DMS153 treated with DMSO at 0.1 percent for 48 hours (cell line): ENCODE data around the gene CCR7.
"Not testable (repeated sequence)": the region's sequence is repeated elsewhere in the genome, so short reads cannot be mapped to it uniquely, and the experiment has no call there.

Experiments used
- DNase-seq: peaks from one replicate; lab custom pipeline; 2025; ENCODE audit not compliant: unreplicated experiment; lab: John Stamatoyannopoulos, UW

CCR7 gene

DNA sequence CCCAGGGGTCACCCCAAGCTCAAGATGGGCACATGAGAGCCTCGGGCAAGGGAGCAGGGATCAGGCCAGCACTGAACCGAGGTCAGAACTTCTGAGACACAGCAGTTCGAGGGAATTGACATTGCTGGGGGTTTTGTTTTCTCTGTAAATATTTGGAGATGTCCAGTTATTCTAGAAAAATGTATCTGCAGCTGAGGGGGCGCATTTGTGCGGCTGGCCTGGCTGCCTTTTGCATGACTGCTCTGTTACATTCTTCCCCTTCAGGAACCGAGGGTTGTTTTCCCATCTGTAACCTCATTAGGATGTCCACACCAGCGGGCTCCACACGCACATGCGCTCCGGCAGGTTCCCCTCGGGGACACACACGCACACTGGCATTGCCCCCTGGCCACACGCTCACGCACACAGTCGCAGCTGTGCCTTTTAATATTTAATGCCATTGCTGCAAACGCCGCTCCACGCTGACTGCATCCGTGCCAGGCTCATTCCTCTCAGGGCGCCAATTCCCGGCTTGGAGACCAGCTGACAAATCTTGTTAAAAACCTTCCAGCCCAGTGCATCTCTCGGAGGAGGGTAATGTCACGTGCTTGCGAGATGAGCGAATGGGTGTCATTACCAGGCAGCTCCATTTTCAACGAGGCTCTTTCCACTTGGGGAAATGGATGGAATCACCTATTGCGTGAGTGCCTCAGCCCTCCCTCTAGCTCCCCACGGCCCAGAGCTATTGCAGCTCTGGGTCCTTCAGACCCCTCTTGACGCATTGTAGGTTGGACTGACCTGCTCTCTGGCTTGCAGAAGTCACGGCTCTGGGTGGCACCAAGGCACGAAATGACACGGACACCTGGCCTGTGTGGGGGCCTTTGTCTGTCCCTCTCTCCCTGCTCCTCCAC, 13.1 kb downstream of the CCR7 start:
- DNase-seq = peak; percentile 26

DNA sequence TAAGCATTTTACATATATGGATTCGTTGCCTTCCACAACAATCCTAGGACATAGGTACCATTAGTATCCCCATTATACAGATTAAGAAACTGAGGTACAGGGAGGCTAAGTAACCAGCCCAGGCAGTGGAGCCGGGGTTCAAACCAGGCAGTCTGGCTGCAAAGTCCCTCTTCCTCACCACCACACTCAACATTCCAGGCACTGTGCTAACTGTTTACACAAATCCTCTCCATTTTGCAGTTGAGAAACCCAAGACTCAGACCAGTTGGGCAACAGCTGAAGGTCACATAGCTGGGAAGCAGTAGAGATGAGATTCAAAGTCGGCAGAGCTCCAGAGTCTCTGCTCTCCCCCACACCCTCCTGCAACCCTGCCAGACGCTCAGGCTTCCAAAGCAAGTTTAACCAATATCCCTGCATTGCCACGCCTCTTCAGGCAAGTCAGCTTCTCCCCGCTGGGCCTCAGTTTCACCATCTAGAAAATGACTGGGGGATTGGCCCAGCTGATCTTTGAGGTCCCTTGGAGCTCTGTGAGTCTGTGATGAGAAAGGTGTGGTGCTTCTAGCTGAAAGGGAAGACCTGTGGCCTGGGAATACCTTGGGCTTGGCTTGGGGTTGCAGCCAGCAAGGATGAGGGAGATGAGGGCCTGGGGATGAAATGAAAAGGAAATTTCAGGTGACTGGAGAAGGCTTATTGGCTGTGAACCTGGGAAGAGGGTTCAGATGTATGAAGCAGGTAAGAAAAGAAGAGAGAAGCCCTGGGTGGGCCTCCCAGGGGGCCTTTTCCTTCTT, 14.0 kb downstream of the CCR7 start:
- DNase-seq = no peak

GRCh38 chr17:40550608-40551007, 14.7 kb downstream of the CCR7 start:
- DNase-seq = no peak

GRCh38 chr17:40548982-40549685, 16.1 kb downstream of the CCR7 start:
- peak; percentile 61 for DNase-seq

DNA sequence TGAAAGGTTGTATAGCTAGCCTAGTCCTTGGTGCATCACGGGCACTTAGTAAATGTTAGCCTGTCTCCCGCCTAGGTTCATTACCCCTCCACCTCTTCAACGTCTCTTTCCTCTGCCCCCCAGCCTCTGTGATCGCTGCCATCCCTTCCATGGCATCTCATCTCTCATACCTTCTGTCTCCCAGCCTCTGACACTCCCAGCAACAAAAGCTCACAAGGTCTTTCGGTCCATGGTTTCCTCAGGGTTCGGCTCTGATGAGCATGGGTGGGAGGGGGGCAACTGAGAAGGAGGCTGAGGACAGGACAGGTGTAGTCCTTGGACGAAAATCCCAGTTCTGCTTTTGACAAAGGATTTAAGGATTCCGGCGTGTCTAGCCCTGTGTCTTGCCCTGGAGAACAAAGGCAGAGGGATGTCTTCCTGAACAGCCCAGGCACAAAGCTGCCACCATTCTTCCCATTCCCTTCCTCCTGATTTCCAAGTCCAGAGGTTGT, 16.7 kb downstream of the CCR7 start:
- DNase-seq = no peak

DNA sequence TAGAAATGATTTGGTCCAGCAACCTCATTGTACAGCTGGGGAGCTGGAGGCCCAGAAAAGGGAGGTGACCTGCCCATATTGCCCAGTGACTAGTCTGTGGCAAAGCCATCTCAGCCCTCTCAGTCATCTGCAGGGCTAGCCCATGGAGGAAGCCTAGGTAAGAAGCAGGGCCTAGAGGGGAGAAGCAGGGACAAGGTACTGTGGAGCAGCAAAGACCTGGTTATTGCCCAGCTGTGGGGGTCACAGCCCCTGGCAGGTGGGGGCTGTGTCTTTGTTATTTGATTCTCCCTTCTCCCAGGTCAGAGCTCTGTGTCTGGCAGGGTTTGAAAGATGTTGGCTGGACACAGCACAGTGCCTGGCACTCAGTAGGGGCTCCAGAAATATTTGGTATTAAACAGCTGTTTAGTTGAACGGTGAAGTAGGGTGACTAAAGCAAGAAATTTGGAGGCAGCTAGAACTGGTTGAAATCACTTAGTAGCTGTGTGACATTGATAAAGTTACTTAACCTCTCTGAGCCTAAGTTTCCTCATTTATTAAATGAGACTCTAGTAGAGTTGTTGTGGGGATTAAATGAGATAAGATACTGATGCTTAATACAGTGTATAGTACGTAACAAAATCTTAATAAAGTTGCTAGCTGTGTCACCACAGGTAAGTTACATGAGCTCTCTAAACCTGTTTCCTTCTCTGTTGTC, 17.3 kb downstream of the CCR7 start:
- DNase-seq = no peak

- DNase-seq = peak; percentile 97
Observed at GRCh38 chr17:40547079-40547784, 18.0 kb downstream of the CCR7 start.

DNA sequence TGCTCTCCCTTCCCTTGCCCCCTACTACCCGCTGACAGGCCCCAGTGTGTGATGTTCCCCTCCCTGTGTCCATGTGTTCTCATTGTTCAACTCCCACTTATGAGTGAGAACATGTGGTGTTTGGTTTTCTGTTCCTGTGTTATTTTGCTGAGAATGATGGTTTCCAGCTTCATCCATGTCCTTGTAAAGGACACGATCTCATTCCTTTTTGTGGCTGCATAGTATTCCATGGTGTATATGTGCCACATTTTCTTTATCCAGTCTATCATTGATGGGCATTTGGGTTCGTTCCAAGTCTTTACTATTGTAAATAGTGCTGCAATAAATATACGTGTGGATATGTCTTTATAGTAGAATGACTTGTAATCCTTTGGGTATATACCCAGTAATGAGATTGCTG, 18.8 kb downstream of the CCR7 start:
- DNase-seq = not testable (repeated sequence)

GRCh38 chr17:40545660-40546059, 19.6 kb downstream of the CCR7 start:
- DNase-seq = no peak

DNA sequence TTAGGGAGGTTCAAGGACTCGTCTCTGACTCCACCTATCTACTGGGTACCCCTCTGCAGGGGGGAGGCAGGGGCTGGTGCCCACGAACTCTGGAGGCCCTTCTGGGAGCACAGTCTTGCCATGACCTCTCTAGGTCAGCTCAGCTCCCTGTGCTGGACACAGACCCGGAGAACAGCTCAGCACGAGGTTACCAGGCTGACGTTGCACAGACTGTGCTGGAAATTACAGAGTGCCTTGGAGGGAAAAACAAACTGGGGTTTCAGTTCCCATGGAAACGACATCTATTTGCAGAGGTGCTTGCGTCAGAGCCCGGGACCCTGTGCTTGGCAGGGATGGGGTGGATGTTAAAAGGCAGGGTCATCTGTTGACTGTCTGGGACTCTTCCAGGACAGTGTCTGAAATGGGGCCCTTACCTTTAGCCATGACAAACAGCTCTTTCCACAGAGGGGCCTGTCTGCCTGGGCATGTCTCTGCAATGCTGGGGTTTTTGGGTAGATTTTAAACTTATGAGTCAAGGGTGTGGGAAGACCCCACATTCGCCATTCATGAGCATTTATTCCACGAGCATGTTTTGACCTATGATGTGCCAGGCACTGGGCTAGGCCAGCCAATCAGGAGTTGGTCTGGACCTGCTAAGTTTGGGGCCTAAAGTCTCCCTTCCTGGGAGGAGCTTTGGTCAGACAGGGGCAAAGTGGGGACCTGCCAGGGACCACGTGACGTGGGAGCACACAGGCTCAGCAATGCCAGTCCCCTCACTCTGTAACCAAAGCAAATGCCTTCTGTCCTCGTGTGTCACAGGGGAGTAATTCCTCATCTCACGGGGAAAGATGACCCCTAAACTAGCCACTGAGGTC, 22.5 kb downstream of the CCR7 start:
- no peak for DNase-seq

GRCh38 chr17:40541873-40542557, 23.3 kb downstream of the CCR7 start:
- no peak for DNase-seq

DNA sequence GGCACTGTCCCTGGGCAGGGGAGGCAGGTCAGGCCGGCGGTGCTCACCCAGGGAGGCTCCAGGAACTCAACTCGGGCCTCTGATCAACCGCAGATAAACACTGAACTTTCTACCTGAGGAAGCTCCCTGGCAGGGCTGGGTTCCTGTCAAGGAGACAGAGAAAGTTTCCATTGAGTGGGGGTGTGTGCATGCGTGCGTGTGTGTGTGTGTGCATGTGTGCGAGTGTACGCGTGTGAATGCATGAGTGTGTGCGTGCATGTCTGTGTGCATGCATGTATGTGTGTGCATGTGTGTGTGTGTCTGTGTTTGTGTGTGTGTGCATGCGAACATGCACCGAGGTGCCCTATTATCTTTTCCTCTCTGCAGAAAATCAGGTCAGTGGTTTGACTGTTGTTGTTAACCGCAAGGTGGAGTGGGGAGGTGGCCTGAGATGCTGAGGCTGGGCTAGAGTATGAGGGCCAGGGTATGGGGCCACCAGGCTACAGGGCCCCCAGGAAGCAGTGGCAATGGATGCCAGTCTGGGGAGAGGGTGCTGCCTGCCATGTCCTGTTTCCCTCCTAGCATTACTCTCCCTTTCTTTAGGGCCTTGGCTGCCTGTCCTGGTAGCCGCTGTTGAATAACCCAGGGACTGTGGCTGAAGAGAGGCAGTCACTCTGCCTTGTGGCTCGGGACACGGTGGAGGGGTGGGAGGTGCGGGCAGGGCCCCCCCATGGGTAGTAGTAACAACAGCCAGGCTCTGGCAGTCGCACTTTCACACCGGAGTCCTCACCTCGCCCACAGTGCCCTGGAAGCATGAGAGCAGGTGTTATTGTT, 24.0 kb downstream of the CCR7 start:
- no peak for DNase-seq

GRCh38 chr17:40540448-40540847, 24.8 kb downstream of the CCR7 start:
- no peak for DNase-seq

DNA sequence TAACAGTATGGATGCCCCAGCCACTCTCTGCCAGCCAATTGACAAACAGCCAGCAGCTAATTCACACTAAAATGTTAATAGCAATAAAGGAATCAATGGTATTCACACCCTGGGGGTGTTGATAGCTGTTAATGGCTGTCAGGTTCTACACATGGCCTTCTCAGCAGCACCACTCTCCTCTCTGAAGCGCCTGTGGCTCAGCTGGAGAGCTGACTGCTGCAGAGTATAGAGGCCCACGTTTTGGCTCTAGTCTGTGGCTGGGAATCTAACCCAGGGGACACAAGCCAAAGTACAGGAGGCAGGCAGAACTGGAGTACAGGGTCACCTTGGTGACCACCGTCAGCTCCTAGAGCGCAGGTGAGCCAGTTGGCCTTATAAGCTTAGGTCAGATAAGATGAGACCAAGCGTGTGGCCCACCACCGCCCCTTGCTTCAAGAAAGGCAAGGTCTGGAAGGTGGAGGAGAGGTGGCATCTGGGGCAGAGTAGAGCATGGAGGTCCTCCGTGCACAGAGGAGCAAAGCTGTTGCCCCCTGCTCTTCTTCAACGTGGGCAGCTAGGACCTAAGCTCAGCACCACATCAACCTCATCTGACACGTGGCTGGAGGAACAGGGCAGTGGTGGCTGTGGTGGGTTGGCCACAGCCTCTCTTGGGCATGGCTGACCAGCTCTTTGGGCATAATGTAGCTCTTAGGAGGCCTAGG, 25.4 kb downstream of the CCR7 start:
- DNase-seq = no peak

DNA sequence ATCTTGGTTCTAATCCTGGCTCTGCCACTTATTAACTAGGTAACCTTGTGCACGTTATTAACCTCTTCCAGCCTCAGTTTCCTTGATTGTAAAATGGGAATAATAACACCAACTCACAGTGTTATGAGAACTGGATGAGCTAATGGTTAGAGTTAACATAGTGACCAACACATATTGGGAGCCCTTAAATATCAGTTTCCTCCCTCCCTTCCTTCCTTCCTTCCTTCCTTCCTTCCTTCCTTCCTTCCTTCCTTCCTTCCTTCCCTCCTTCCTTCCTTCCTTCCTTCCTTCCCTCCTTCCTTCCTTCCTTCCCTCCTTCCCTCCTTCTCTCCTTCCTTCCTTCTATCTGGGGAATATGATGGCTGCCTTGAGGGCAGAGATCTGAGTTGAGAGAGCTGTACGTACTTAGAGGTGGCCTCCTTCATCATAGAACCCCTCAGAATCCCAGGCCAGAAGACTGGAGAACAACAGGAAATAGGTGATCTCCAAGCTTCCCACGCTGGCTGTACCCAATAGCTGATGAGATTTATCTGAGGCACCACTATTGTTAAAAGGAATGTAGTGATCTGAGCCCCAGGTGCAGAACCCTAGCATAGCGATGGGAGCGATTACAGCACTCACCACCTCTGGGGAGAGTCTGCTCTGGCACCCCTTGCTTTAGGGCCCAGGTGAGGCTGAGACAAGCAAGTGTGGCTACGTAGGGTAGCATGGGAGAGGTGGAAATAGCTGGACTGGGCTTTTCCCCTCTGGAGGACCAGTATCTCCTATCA, 26.2 kb downstream of the CCR7 start:
- DNase-seq = no peak
